K562 (cell line): ENCODE measurements around the gene MAD2L1.

Source experiments
- CHD4 ChIP-seq: fragments of 200-600 bp; sonication (generic); IDR thresholded peaks from 3 replicates; pipeline ENCODE4 v1.6.1; 2012; ENCODE audit warnings: low read depth, mild to moderate bottlenecking, mixed read lengths, low read length, inconsistent platforms; ENCODE audit not compliant: insufficient read depth, insufficient replicate concordance, poor library complexity, severe bottlenecking
- CREB3 ChIP-seq: fragments of 450-650 bp; conservative IDR thresholded peaks from 2 replicates; pipeline ENCODE4 v1.6.1; 2016; ENCODE audit warnings: missing genetic modification characterization, low read depth, mild to moderate bottlenecking, missing compliant biosample characterization, moderate library complexity
- FOXA1 ChIP-seq: fragments of 450-650 bp; IDR thresholded peaks from 2 replicates; pipeline ENCODE4 v1.6.1; 2016; ENCODE audit warnings: mild to moderate bottlenecking, borderline replicate concordance
- GTF2A2 ChIP-seq: IDR thresholded peaks from 2 replicates; pipeline ENCODE4 v1.6.1; 2016; ENCODE audit warnings: mild to moderate bottlenecking, missing genetic modification characterization, missing compliant biosample characterization
- POLR2A ChIP-seq: fragments of 450-650 bp; conservative IDR thresholded peaks from 2 replicates; pipeline ENCODE4 v1.6.1; 2016
- POLR2AphosphoS5 ChIP-seq: IDR thresholded peaks from 2 replicates; pipeline ENCODE4 v1.6.1; 2011; ENCODE audit warnings: mild to moderate bottlenecking, low read depth, low read length, moderate library complexity; ENCODE audit not compliant: control insufficient read depth, insufficient read depth
- ZNF280A ChIP-seq: fragments of 450-650 bp; IDR thresholded peaks from 2 replicates; pipeline ENCODE4 v1.6.1; 2018; ENCODE audit warnings: mild to moderate bottlenecking, low read depth; ENCODE audit not compliant: partially characterized antibody

GRCh38 chr4:120070196-120070595 lies 3.5 kb upstream of the MAD2L1 start:
- no peak for TF ChIP-seq POLR2AphosphoS5
- no peak for TF ChIP-seq GTF2A2
- no peak for TF ChIP-seq ZNF280A
- TF ChIP-seq CREB3 (tag), result no peak
- TF ChIP-seq CHD4, result no peak
- TF ChIP-seq POLR2A, result no peak
- TF ChIP-seq FOXA1, result no peak
